NOMO-1 treated with DMSO at 0.1 percent for 48 hours (cell line): Measurements from ENCODE around the gene WDR6.

Experiments used
- DNase-seq: peaks from one replicate; lab custom pipeline; 2025; ENCODE audit not compliant: unreplicated experiment; lab: John Stamatoyannopoulos, UW

The WDR6 gene

GRCh38 chr3:49027634-49028033 lies 20.4 kb downstream of the WDR6 start:
- DNase-seq, result no peak

- DNase-seq, result no peak
Measured at GRCh38 chr3:49028298-49028672, 21.1 kb downstream of the WDR6 start.

- peak; percentile 88 for DNase-seq
Measured at GRCh38 chr3:49028673-49029562, 21.7 kb downstream of the WDR6 start, which contains the start of gene IMPDH2. TSS of gene IMPDH2 (minus strand) at chr3:49029398. CDS start at chr3:49029350, 48 bp downstream.

- DNase-seq, result no peak
Measured at GRCh38 chr3:49029563-49029884, 22.3 kb downstream of the WDR6 start.

- DNase-seq, result no peak
Measured at GRCh38 chr3:49030321-49030720, 23.1 kb downstream of the WDR6 start.

GRCh38 chr3:49032646-49033304 lies 25.6 kb downstream of the WDR6 start:
- no peak for DNase-seq

GRCh38 chr3:49034650-49035049 lies 27.5 kb downstream of the WDR6 start:
- DNase-seq, result no peak

GRCh38 chr3:49035281-49035680 lies 28.1 kb downstream of the WDR6 start:
- DNase-seq, result peak; percentile 6

- peak; percentile 61 for DNase-seq
Measured at GRCh38 chr3:49053543-49053942, 46.4 kb downstream of the WDR6 start.

- DNase-seq, result no peak
Measured at GRCh38 chr3:49054344-49054862, 47.2 kb downstream of the WDR6 start.

GRCh38 chr3:49057268-49057667 lies 50.1 kb downstream of the WDR6 start:
- DNase-seq, result no peak

- DNase-seq, result no peak
Measured at GRCh38 chr3:49058011-49058410, 50.8 kb downstream of the WDR6 start.
